ENCODE results near the gene BRICD5.
"Not testable (repeated sequence)": the region's sequence is repeated elsewhere in the genome, so short reads cannot be mapped to it uniquely, and the experiment has no call there.

BRICD5 gene

DNA sequence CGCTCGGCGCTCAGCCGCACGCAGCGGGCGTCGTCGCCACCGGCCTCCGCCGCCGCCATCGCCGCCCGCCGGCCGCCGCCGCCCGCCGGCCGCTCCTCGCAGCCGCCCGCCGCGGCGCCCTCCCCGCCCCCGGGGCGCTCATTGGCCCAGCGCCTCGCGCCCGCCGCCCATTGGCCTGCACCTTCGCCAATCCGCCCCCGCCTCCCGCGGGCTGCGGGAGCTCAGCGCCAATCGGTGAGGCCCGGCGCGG, 4.0 kb upstream of the BRICD5 start, which contains the start of gene PGP:
Gene PGP, minus strand, starts transcription at position 122 of the 250 bp plus-strand sequence. Its CDS starts 63 bp downstream, at position 59.
- DNase-seq, result no peak

DNA sequence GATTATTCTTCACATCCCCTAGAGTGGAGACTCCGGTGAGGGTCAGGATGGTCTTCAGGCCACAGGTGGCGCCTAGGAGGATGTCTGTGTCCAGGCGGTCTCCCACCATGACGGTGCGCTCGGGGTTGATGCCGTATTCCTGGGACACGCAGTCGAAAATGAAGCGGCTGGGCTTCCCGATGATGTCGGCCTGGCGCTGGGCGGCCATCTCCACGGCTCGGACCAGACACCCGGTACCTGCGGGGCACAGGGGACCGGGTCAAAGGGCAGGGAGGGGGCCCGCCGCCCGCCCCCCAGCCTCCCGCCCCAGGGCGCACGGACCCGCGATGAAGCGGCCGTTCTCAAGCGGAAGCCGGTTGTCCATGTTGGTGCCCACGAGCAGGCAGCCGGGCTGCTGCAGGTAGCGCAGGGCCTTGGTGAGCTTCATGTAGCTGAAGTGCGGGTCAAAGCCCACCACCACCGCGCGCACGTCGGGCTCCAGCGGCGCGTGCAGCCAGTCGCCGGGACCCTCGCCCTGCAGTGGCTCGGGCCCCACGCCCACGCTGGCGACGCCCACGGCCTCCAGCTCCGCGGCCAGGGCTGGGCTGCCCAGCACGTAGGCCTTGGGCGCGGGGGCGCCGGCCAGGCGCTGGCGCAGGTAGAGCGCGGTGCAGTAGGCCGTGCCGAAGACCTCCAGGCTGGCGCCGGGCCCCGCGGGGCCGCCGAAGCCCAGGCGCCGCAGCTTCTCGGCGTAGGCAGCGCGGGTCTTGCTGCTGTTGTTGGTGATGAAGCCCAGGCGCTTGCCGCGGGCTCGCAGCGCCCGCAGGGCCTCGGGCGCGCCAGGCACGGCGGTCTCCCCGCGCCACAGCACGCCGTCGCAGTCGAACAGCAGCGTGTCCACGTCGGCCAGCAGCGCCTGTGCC, 3.4 kb upstream of the BRICD5 start:
- peak; percentile 25 for DNase-seq

GRCh38 chr16:2212362-2213324, 2.0 kb upstream of the BRICD5 start:
- no peak for DNase-seq

DNA sequence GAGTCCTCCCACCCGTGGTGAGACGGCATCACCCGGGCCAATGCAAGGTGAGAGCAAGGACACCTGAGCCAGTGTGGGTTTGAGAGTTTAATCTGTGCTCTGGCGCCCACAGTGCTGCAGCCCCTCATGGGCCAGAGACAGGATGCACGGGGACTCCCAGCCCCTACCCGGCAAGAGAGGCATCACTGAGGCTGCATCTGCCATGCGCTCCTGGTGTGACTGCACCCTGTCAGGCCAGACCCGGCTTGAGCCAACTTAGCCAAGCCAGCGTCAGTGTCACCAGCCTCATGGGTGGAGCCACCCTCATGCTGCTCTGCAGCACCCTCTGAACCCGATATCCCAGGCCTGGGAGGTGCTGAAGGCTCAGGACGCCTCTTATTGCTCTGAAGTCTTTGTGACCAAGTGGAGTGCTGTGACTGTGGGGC, 1.3 kb upstream of the BRICD5 start:
- DNase-seq, result no peak

GRCh38 chr16:2210009-2210332, 692 bp downstream of the BRICD5 start:
- DNase-seq, result no peak

DNA sequence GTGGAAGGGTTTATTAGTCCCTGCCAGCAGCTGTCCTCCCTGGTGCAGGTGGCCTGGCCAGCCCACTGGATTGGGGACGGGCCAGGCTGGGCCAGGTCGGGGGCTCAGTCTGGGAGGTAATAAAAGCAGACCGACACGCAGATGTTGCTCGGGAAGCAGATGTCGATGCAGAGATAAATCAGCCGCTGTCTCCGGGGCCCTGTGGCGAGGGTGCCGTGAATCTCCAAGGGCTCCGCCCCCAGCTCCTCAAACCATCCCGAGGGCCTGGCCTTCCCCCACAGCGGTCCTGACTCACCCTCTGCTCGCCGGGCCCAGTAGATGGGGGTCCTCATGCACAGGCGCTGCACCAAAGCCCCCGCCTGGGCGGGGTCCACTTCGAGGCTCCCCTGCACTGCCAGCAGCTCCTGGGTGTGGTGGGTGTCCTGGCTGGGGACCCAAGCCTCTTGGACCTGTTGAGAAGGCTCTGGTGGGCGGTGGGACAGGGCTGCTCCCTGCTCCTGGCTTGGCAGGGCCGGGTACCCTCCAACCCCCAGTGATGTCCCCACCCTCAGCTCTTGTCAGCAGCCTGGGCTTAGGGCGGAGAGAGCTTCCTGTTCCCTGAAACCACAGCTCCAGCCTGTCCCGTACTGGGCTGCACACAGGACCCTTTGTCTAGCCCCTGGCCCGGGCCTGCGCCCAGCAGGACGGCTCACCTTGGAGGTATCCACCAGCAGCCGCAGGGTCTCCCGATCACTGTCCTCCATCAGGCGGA, 1.2 kb downstream of the BRICD5 start:
- no peak for DNase-seq

- no peak for DNase-seq
These were observed 1.9 kb downstream of the BRICD5 start for GRCh38 chr16:2208772-2209171.

DNA sequence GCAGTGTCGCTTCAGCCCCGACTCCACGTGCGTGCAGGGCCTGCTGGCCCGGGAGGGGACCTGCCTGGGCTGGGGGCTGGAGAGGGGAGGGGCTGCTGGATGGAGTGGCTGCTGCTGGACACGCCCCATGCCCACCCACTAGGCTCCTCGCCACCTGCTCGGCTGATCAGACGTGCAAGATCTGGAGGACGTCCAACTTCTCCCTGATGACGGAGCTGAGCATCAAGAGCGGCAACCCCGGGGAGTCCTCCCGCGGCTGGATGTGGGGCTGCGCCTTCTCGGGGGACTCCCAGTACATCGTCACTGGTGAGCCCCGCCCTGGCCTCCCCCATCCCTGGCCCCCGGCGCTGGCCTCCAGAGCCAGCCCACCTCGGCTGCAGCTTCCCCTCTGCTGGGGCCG, 2.4 kb downstream of the BRICD5 start:
- no peak for DNase-seq

- DNase-seq, result no peak
These were observed 2.8 kb downstream of the BRICD5 start for GRCh38 chr16:2207872-2208271.

DNA sequence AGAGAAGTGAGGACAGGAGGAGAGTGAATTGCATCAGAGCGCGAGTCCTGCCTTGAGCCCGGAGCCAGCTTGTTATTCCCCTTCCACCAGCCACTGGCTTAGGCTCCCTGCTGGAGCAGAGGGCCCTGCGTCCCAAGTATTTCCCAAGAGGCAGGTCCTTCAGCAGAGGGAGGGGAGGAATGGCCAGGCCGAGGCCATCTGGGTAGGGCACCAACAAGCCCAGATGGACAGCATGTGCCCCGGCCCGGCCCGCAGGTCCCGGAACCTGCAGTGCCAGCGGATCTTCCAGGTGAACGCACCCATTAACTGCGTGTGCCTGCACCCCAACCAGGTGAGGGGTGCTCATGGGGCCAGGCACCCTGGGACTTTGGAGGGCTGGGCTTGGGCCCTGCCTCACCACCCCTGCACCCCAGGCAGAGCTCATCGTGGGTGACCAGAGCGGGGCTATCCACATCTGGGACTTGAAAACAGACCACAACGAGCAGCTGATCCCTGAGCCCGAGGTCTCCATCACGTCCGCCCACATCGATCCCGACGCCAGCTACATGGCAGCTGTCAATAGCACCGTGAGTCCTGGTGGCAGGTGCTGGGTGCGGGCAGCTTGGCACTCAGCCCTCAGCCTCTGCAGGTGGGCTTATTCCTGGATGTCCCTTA, 3.8 kb downstream of the BRICD5 start:
- DNase-seq, result no peak

DNA sequence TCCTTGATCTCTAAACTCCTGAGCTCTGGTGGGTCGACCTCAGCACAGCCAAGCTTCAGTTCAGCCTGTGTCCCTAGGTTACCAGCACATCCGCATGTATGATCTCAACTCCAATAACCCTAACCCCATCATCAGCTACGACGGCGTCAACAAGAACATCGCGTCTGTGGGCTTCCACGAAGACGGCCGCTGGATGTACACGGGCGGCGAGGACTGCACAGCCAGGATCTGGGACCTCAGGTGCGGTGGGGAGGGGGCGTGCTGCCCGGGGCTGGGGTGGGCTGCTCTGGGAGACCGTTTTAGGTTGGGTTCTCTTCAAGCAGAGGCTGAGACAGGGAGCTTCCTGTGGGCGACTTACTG, 4.3 kb downstream of the BRICD5 start:
- no peak for DNase-seq

- DNase-seq, result no peak
These were observed 4.7 kb downstream of the BRICD5 start for GRCh38 chr16:2205967-2206313.

GRCh38 chr16:2205104-2205966, 5.3 kb downstream of the BRICD5 start, which contains the start of gene MLST8:
MLST8 (plus strand) TSS chr16:2205454; CDS start chr16:2206086, 632 bp downstream.
- peak; percentile 91 for DNase-seq

GRCh38 chr16:2204416-2205103, 6.1 kb downstream of the BRICD5 start:
- DNase-seq, result no peak

DNA sequence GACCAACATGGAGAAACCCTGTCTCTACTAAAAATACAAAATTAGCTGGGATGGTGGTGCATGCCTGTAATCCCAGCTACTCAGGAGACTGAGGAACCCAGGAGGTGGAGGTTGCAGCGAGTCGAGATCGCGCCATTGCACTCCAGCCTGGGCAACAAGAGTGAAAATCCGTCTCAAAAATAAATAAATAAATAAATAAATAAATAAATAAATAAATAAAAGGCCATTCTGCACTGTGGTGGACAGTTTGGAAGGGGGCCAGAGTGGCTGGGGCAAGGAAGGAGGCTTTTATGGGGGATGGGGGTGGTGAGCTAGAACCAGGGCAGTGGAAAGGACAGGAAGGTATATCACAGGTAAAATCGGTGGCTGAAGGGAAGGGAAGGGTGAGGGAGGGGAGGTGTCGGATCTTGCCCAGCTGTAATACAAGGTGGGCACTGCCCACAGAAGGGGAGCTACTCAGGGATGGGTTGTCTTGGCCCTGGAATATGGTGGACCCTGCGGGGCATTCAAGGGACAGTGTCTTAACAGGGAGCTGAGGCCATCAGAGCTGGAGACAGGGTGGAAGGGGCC, 7.5 kb downstream of the BRICD5 start:
- DNase-seq, result not testable (repeated sequence)

DNA sequence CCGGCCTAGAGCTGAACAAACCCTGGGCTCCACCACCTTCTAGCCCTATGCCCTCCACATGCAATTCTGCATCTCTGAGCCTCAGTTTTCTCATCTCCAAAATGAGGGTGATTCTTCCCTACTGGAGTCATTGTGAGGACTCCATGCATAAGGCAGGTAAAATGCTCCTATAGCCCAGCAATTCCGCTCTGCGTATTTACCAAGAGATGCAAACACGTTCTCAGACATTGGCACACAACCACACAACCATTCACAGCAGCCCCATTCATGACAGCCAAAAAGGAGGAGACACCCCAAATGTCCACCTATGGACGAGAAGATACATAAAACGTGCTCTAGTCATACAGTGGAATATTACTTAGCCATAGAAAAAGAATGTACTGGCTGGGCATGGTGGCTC, 10.3 kb downstream of the BRICD5 start:
- no peak for DNase-seq

- no peak for DNase-seq
These were observed 11.0 kb downstream of the BRICD5 start for GRCh38 chr16:2199621-2200139.

- DNase-seq, result no peak
These were observed 11.6 kb downstream of the BRICD5 start for GRCh38 chr16:2199095-2199494.

- DNase-seq, result no peak
These were observed 12.4 kb downstream of the BRICD5 start for GRCh38 chr16:2198283-2198682.

DNA sequence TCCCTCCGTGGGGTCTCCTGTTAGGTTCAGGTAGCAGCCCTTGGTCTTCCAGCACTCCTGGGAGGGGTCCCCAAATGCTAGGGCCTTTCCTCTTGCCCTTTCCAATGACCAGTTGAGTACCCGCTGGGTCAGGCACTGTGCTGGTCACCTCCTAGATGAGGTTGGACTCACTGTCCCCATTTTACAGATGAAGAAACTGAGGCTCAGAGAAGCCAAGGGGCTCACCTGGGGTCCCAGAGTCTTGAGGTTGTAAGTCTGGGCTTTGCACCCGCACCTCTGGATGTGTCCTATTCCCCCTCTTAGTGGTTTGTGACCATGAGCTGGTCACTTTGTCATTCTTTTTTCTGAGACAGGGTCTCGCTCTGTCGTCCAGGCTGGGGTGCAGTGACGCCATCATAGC, 12.9 kb downstream of the BRICD5 start:
- no peak for DNase-seq

Data from stimulated activated CD4-positive, alpha-beta T cell treated with anti-CD3 and anti-CD28 coated beads, Interleukin-4, amount 100 ng/mL, for 1 hour (primary cell).